Measurements from ENCODE around the gene FNDC10.
"Not testable (repeated sequence)": the region's sequence is repeated elsewhere in the genome, so short reads cannot be mapped to it uniquely, and the experiment has no call there.

Gene FNDC10

DNA sequence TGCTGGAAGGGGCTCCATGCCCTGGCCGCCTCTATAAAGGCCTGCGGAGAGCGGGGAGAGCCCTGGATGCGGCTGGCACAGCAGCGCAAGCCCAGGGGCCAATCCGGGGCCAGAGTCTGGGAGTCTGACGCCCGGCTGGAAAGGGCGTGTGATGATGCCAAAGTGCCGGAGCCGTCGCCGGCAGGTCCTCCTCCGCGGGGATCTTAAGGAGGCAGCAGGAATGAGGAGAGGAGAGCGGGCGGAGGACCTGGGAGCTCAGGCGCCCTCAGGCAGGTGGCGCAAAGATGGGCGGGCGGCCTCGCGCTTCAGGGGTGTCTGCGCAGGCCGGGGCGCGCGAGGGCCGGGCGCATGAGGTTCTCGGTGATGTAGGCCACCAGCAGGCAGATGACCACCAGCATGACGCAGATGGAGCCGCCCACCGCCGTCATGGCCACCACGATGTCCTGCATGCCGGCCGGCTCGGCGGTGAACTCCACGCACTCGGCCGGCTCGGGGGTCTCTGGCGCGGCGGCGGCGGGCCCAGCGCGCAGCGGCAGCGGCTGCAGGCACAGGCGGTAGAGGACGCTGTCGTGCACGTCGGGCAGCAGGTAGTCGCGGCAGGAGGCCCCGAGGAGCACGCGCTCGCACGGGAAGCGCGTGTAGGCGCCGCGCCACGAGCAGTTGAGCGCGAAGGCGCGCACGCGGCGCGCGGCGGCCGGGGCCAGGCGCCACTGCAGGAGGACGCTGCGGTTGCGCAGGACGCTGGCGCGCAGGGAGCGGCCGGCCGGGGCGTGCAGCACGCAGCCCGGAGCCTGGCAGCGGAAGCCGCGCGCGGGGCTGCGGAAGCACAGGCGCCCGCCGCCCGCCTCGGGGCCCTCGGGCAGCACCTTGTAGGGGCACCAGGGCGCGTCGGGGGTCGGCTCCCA is 653 bp downstream of the FNDC10 start:
- DNase-seq (ENCODE audit: low read depth), result no peak

DNA sequence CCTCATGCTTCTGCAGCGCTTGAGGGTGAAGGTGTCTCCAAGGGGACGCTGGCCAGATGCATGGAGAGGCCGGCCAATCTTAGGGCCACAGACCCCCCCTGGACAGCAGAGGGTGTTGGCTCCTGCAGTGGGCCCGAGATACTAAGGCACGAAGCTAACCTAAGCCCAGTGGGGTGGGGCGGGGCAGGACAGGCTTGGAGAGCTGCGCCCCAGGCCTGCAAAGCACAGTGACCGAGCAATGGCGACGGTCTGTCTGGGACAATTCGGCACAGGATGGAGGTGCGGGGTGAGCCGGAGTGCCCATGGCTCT is 1.3 kb downstream of the FNDC10 start:
- no peak for DNase-seq (ENCODE audit: low read depth)

DNA sequence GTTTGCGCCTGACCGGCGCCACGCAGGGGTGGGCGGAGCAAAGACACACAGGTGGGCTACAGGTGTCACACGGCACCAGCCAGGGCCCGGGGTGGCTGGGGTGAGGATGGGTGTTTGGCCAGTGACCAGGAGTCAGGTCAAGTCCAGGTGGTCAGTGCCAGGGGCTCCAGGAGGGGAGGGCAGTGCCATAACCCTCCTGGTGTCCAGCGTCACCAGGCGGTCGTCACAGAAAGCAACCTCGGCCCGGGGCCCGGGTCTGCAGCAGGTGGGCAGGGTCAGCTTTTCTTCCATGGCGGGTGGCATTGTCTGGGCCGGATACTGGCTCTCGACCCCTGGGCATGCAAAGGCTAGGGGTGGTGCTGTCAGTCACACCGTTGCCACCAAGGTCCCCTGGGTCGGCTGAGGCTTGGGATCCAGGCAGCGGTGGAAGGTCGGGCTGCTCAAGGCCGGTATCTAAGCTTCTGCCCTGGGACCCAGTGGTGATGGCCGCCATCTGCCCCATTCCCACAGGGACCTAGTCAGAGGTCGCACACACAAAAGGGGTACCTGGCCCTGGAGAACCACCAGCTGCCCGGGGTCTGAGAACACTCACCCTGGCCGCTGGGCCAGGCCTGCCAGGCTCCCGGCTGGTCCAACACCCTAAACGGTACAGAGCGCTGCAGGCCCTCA is 1.8 kb downstream of the FNDC10 start:
- no peak for DNase-seq (ENCODE audit: low read depth)

GRCh38 chr1:1597275-1597930 is 2.5 kb downstream of the FNDC10 start:
- no peak for DNase-seq (ENCODE audit: low read depth)

GRCh38 chr1:1596493-1597274 is 3.3 kb downstream of the FNDC10 start:
- no peak for DNase-seq (ENCODE audit: low read depth)

DNA sequence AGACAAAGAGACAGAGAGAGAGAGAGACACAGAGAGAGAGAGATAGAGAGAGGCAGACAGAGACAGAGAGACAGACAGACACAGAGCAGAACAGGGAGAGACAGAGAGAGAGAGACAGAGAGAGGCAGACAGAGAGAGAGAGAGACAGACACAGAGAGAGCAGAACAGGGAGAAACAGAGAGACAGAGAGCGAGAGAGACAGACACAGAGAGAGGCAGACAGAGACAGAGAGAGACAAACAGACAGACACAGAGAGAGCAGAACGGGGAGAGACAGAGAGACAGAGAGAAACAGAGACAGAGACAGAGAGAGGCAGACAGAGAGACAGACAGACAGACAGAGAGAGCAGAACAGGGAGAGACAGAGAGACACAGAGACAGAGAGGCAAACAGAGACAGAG is 4.6 kb downstream of the FNDC10 start:
- not testable (repeated sequence) for DNase-seq (ENCODE audit: low read depth)

DNA sequence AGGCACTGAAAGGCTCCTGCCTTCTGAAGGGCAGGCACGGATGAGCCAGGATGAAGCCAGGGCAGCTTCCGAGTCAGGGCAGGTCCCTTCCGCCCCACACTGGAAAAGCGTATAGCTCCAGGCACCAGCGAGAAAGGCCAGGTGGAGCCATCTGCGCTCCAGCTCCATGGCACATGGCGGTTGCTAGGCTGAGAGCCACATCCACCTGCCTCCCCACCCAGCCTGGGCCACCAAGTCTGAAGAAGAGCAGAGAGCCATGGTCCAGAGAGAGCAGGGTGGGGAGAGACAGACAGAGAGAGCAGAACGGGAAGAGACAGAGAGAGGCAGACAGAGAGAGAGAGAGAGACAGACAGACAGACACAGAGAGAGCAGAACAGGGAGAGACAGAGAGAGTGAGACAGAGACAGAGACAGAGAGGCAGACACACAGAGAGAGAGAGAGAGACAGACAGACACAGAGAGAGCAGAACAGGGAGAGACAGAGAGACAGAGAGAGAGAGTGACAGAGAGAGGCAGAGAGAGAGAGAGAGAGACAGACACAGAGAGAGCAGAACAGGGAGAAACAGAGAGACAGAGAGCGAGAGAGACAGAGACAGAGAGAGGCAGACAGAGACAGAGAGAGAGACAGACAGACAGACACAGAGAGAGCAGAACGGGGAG is 5.2 kb downstream of the FNDC10 start:
- no peak for DNase-seq (ENCODE audit: low read depth)

DNA sequence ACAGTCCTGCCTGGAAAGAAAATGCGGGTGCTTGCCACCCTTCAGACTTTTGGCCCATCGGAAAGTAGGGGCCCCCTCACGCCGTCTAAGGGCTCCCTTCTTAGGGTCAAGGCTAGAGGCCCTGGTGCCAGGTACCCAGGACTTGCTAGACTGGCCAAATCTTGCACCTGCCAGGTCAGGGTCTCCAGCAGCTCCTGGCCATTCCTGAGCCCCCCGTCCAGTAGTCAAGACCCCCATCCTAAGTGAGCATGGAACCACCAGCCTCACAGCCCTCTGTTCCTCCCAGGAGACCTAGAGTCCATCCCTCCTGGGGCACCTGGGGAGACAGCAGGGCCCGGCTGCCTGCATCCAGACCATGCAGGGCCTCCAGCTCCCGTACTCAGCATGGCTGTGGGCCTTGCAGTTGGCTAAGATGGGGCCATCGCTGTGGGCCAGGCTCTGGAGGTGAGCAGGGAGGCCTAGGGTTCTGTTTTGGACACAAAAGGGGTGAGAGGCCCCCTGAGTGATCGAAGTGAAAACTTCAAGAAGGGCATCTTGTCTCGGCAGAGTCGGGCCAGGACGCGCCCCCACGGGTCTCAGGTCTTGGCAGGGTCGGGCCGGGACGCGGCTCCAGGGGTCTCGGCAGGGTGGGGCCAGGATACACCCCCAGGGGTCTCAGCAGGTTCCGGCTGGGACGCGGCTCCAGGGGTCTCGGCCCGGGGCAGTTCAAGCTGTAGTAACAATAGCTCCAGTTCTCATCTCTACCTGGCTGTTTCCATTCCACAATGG is 5.9 kb downstream of the FNDC10 start:
- DNase-seq (ENCODE audit: low read depth), result no peak

- no peak for DNase-seq (ENCODE audit: low read depth)
Measured at GRCh38 chr1:1591452-1591851, 8.5 kb downstream of the FNDC10 start.

DNA sequence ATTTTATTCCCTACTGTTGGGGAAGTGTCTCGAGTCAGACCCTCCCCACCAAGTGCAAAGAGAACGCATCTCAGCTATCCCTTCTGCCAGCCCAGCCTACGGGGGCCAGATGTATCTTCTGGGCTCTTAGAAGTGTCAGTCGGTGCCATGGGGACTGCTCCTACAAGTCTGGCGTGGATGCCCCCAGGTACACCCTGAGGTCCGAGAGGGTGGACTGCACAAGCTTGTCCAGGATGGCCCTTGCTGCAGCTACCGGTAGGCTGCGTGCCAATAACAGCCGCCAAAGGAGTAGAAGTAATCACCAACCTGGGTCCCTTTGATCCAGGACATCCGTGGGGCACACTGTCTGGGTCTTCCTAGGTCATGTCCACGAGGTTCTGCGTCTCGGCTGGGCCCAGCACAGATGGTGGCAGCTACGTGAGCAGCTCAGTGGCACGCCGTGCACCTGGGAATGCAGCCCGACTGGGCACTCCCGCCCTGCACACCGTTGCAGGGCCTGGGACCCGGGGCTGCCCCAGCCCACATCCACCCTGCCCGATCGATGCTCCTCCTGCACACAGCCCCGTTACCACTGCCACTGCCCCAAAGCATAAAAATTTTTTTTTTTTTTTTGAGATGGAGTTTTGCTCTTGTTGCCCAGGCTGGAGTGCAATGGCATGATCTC is 16.5 kb downstream of the FNDC10 start:
- DNase-seq (ENCODE audit: low read depth), result no peak

DNA sequence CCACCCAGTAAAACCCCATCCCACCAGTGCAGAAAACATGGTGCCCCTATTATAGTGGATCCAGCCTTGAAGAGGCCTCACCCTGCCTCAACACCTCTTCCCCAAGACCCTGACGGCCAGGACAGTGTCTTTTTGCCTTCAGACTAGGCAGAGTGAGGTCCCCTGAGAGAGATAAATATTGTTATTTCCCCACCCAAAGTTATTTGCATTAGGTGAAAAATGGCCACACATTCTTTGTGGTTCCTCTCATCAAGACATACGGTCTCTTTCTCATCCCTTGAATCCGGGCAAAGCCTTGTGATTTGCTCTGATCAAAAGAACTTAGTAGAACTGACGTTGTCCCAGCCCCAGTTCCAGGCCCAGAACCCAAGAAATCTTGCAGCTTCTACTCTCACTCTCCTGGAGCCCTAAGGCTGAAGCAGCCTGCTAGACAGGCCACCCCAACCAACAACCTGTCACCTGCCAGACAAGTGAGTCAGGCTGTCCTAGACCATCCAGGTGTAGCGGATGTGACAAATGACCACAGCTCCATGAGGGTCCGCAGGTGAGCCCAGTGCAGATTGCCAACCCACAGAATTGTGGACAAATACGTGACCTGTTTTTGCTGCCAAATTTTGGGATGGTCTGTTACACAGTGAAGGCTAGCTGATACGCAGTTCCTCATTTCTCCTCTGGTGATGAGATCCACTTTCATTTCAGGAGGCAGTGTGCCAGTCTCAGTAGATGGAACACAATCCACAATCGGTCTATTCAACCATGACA is 17.2 kb downstream of the FNDC10 start:
- DNase-seq (ENCODE audit: low read depth), result no peak

- no peak for DNase-seq (ENCODE audit: low read depth)
Measured at GRCh38 chr1:1578371-1578940, 21.5 kb downstream of the FNDC10 start.

GRCh38 chr1:1577367-1578011 is 22.4 kb downstream of the FNDC10 start:
- no peak for DNase-seq (ENCODE audit: low read depth)

DNA sequence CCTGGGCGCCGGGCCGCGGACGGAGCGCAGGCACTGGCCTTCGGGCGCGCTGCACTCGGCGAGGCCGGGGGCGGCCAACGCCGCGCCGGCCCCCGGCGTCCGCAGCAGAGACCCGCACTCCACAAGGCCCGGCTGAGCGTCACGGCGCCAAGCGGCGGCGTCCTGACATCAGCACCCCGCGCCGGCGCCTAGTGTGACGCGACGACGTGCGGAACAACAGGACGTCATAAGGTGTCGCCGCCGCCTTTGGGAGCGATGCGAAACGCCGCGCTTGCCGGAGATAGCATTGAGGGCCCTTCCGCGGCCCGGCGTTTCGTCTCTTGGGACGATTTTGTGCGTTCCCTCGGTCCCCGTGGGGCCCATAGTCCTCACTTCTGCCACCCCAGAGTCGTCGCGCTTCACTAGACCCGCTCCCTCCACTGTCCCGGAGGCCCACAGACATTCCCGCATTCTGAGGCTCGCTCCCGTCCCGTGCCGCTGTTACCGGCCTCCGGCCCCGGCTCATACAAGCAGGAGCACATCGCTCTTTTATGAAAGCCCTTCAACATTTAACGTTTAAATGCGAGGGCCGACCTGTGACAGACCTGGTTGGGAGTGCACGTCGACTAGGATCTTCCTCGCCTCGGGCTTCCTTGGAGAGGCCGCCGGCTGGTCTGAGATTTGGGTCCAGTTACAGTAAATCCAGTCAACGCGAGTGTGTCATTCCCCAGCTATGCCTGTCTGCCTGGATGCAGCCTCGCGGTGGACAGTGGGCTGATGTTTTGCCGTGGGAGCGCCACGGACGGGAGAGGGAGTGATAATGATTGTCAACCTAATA is 25.0 kb downstream of the FNDC10 start, which contains the start of gene SSU72:
Gene SSU72, minus strand, starts transcription at position 143 of the 817 bp plus-strand sequence. CDS start 306 bp downstream, outside the sequence.
- DNase-seq (ENCODE audit: low read depth), result peak; percentile 81

DNA sequence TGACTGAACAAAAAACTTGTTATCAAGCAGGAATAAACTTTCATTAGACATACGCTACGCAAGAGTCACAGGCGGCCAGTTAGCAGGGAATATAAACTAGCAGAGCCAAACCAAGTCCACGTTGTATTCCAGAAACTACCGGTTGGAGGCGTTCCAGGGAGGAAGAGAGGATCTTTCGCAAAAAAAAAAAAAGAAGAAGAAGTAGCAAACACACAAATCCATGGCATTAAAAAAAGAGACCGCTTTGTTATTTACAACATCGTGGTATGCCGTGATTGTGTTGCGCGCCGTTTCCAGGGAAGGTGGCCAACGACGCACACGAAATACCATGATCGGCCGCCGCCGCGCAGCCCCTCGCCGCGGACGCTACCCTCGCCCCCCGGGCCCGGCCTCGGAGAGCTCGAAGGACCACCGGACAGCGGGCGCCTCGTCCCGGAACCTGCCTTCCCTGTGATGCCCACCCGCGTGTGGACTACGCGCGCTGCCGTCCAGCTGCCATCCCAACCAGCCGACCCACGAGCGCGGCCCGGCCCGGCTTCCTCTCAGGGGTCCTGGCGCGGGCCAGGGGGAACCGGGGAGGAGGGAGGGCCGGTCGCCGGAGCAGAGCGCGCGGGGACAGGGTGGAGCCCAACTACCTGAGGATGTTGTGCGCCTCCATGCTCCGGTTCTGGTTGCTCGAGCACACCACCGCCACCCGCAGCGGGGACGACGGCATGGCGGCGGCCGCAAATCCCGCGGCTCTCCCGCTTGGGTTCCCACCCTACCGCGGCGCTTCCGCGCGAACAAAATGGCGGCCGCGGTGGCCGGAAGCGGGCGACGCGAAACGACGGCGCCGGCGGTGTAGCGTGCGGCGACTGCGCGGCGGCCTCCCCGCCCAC is 25.9 kb downstream of the FNDC10 start:
- peak; percentile 37 for DNase-seq (ENCODE audit: low read depth)

DNA sequence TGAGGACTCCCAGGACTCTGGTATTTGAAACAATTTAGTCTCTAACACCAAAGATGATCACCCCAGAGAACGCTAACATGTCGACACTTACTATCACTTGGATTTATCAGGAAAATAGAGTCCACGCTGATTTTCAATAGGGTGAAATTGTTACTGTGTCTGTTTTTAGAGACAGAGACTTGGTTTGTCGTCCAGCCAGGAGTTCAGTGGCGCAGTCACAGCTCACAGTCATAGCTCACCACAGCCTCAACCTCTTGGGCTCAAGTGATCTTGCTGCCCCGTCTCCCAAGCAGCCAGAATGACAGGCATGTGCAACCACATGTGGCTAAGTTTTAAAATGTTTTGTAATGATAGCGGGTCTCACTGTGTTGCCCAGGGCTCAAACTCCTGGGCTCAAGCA is 30.6 kb downstream of the FNDC10 start:
- no peak for DNase-seq (ENCODE audit: low read depth)

- no peak for DNase-seq (ENCODE audit: low read depth)
Measured at GRCh38 chr1:1567891-1568291, 32.0 kb downstream of the FNDC10 start.
